Fibroblast of mammary gland (primary cell): ENCODE measurements around the gene SEPTIN7.

Experiments used
- DNase-seq: peaks from one replicate; pipeline ENCODE4 v3.0.0-alpha.2; 2010; ENCODE audit warnings: low read depth
- H3K4me3 ChIP-seq: 2 replicates; pipeline ENCODE4 v1.5.1; 2011; ENCODE audit warnings: low read depth, mild to moderate bottlenecking, low read length, moderate library complexity; ENCODE audit not compliant: control insufficient read depth
- TF ChIP-seq, protein P1 (sequence below): conservative IDR thresholded peaks from 2 replicates; pipeline ENCODE4 v1.5.1; 2011; ENCODE audit warnings: low read depth, low read length, inconsistent platforms; ENCODE audit not compliant: control insufficient read depth, insufficient read depth

SEPTIN7 gene

DNA sequence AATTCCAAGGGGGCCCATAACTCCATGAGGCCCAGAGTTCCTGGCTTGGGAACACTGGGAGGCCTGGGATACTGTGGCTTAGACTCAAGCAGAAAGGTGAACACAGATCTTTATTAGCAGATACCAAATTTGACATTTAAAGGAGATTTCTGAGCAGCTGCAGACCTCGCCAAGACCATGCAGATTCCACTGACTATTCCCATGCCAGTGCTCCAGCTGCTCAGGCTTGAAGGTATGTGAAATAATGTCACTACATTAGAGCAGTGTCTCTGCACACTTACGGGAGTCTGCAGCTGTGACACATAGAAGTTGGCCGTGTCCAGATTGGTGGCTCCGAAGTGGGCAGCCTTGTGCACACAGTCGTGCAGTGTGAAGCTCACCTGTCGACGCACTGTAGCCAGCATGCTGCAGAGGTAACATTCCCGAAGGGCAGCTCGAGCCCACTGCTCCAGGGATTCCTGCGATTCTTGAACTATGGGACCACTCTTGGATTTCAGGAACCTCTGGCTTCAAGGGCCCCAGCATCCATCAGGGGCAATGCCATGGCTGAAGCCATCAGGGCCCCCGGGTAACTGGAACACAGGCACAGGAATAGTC, 46.1 kb downstream of the SEPTIN7 start:
- TF ChIP-seq, protein P1, sequence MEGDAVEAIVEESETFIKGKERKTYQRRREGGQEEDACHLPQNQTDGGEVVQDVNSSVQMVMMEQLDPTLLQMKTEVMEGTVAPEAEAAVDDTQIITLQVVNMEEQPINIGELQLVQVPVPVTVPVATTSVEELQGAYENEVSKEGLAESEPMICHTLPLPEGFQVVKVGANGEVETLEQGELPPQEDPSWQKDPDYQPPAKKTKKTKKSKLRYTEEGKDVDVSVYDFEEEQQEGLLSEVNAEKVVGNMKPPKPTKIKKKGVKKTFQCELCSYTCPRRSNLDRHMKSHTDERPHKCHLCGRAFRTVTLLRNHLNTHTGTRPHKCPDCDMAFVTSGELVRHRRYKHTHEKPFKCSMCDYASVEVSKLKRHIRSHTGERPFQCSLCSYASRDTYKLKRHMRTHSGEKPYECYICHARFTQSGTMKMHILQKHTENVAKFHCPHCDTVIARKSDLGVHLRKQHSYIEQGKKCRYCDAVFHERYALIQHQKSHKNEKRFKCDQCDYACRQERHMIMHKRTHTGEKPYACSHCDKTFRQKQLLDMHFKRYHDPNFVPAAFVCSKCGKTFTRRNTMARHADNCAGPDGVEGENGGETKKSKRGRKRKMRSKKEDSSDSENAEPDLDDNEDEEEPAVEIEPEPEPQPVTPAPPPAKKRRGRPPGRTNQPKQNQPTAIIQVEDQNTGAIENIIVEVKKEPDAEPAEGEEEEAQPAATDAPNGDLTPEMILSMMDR: no peak
- no peak for DNase-seq
- no peak overlapping the region for H3K4me3 ChIP-seq

DNA sequence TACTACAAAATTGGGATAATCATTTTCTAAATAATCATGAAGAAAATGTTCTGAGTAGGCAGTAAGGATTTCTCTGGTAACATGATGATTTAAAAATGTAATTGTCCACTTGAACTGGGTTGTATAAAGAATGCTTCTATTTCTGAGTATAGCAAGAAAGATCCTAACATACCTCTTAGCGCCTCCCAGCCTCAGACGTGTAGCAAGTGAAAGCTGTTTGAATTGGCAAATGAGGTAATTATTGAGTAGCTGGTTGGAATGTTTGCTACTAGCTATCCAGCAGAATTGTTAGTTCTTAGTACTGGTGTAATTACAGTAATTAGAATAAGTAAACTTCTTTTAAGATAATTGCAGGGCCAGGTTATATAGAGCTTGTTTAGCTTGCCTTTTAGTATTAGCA, 47.9 kb downstream of the SEPTIN7 start:
- no peak for DNase-seq
- TF ChIP-seq, protein P1: no peak
- H3K4me3 ChIP-seq: no peak overlapping the region

DNA sequence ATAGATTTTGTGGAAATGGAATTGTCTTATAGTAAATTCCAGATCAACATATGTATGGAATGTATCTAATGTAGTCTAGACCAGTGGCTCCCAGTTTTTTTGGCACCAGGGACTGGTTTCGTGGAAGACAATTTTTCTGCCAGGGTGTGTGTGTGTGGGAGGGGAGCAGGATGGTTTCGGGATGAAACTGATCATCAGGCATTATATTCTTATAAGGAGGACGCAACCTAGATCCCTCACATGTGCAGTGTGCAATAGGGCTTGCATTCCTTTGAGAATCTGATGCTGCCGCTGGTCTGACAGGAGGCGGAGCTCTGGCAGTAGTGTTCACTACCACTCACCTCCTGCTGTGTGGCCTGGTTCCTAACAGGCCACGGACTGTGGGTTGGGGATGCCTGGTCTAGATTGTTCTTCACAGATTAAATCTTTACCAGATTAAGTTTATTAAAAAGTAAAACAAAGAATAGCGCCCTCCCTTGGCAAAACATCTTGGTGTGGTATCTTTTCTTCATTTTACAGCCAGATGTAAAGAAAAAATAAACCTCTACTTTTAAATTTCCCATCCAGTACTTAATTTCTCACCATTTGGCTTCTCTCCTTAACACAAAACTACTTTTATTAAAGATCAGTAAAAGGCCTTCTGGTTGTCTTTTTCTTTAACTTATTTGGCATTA, 48.4 kb downstream of the SEPTIN7 start:
- TF ChIP-seq, protein P1: no peak
- no peak overlapping the region for H3K4me3 ChIP-seq
- peak; percentile 69 for DNase-seq

DNA sequence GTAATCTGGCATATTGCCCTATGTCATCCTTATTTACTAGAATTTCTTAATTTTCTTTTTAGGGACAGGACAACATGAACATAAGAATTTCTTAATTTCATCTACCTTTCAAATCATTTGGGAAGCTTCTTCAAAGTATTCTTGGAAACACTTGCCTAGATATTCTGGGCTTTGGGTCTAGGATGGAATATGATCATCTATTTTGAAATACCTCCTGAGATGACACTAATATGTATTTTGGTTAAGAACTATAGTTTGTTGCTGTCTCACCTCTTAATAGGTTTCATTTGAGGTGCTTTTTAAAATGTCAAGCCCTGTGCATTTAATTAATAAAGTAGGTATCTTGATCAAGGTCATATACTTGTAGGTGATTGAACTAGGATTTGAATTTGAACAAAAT, 49.1 kb downstream of the SEPTIN7 start:
- TF ChIP-seq, protein P1: no peak
- H3K4me3 ChIP-seq: no peak overlapping the region
- no peak for DNase-seq
